HEK293 (cell line): Measurements from ENCODE around the gene STK4.

Source experiments
- CTCF ChIA-PET: fragments of 350-600 bp; formaldehyde crosslinking; extraction: SDS; loops from one replicate; lab custom pipeline; 2021; ENCODE audit warnings: antibody characterized with exemption; lab: Yijun Ruan, JAX
- POLR2A ChIA-PET: fragments of 300-600 bp; formaldehyde crosslinking; extraction: SDS; loops from one replicate; lab custom pipeline; 2020; ENCODE audit warnings: antibody characterized with exemption, inconsistent platforms; lab: Yijun Ruan, JAX
- H3K27ac ChIP-seq: fragments of 200-500 bp; sonication (Bioruptor generic); 2 replicates; pipeline ENCODE4 v1.5.1; 2014; ENCODE audit warnings: low read depth, low read length, control low read depth, inconsistent platforms; ENCODE audit errors: extremely low read depth
- H3K36me3 ChIP-seq, 2 experiments: fragments of 200-500 bp in 1 of 2; sonication (Bioruptor generic) in 1 of 2; 1 replicate in 1 of 2; 2 replicates in 1 of 2; pipeline ENCODE4 v1.5.1; 2014 to 2017; ENCODE audit warnings: inconsistent platforms in 2 of 2, low read length in 2 of 2; ENCODE audit not compliant: control insufficient read depth in 2 of 2, insufficient read depth in 1 of 2
- H3K4me1 ChIP-seq: fragments of 200-500 bp; sonication (Bioruptor generic); 2 replicates; pipeline ENCODE4 v1.5.1; 2014; ENCODE audit warnings: mild to moderate bottlenecking, low read length, inconsistent platforms; ENCODE audit not compliant: control insufficient read depth, insufficient read depth
- H3K4me3 ChIP-seq: 2 replicates; pipeline ENCODE4 v1.5.1; 2011; ENCODE audit warnings: low read depth, mild to moderate bottlenecking, control low read depth, low read length, moderate library complexity
- H3K9me3 ChIP-seq: fragments of 200-500 bp; sonication (Bioruptor generic); 2 replicates; pipeline ENCODE4 v1.5.1; 2014; ENCODE audit warnings: low read depth, low read length, inconsistent platforms; ENCODE audit not compliant: control insufficient read depth, insufficient read depth
- GLI2 ChIP-seq: fragments of 450-650 bp; formaldehyde crosslinking; IDR thresholded peaks from 2 replicates; pipeline ENCODE4; 2017; ENCODE audit warnings: missing biosample characterization, missing genetic modification characterization, low read depth, borderline replicate concordance
- IKZF3 ChIP-seq: fragments of 450-650 bp; IDR thresholded peaks from 2 replicates; pipeline ENCODE4 v1.5.0; 2018; ENCODE audit warnings: missing biosample characterization, mild to moderate bottlenecking, missing genetic modification characterization, moderate library complexity
- MZF1 ChIP-seq: fragments of 450-650 bp; formaldehyde crosslinking; IDR thresholded peaks from 2 replicates; pipeline ENCODE4 v1.5.1; 2017; ENCODE audit warnings: missing biosample characterization, missing genetic modification characterization, borderline replicate concordance
- REST ChIP-seq: fragments of 450-650 bp; formaldehyde crosslinking; IDR thresholded peaks from 2 replicates; pipeline ENCODE4 v1.5.1; 2016; ENCODE audit warnings: missing biosample characterization, missing genetic modification characterization
- YY1 ChIP-seq: fragments of 450-650 bp; formaldehyde crosslinking; IDR thresholded peaks from 2 replicates; pipeline ENCODE4 v1.5.1; 2018; ENCODE audit warnings: missing biosample characterization, missing genetic modification characterization
- ZBTB10 ChIP-seq: fragments of 450-650 bp; formaldehyde crosslinking; IDR thresholded peaks from 2 replicates; pipeline ENCODE4 v1.5.1; 2016; ENCODE audit warnings: missing biosample characterization, missing genetic modification characterization
- ZBTB48 ChIP-seq: fragments of 450-650 bp; formaldehyde crosslinking; IDR thresholded peaks from 2 replicates; pipeline ENCODE4 v1.5.1; 2016; ENCODE audit warnings: missing biosample characterization, missing genetic modification characterization
- ZFP41 ChIP-seq: fragments of 450-650 bp; formaldehyde crosslinking; IDR thresholded peaks from 2 replicates; pipeline ENCODE4 v1.5.1; 2016; ENCODE audit warnings: missing biosample characterization, missing genetic modification characterization, borderline replicate concordance
- ZNF132 ChIP-seq: fragments of 450-650 bp; formaldehyde crosslinking; IDR thresholded peaks from 2 replicates; pipeline ENCODE4 v1.5.1; 2017; ENCODE audit warnings: missing biosample characterization, missing genetic modification characterization, borderline replicate concordance
- ZNF223 ChIP-seq: fragments of 450-650 bp; formaldehyde crosslinking; IDR thresholded peaks from 2 replicates; pipeline ENCODE4 v1.5.1; 2016; ENCODE audit warnings: missing biosample characterization, missing genetic modification characterization
- ZNF274 ChIP-seq, 2 experiments: fragments of 200-500 bp in 1 of 2; fragments of 450-650 bp in 1 of 2; sonication (Bioruptor generic) in 1 of 2; formaldehyde crosslinking in 1 of 2; IDR thresholded peaks; 2 replicates each; pipeline versions ENCODE4 v1.5.1 to v1.6.1; 2014 to 2016; ENCODE audit warnings: borderline replicate concordance in 1 of 2, inconsistent platforms in 1 of 2, low read length in 1 of 2, missing biosample characterization in 1 of 2, missing genetic modification characterization in 1 of 2
- ZNF513 ChIP-seq: fragments of 450-650 bp; IDR thresholded peaks from 2 replicates; pipeline ENCODE4 v1.5.1; 2018; ENCODE audit warnings: missing biosample characterization, missing genetic modification characterization
- ZNF521 ChIP-seq: fragments of 450-650 bp; formaldehyde crosslinking; IDR thresholded peaks from 2 replicates; pipeline ENCODE4 v1.5.1; 2017; ENCODE audit warnings: missing biosample characterization, mild to moderate bottlenecking, missing genetic modification characterization
- ZNF600 ChIP-seq: fragments of 450-650 bp; formaldehyde crosslinking; IDR thresholded peaks from 2 replicates; pipeline ENCODE4 v1.5.1; 2016; ENCODE audit warnings: missing biosample characterization, missing genetic modification characterization
- ZNF843 ChIP-seq: fragments of 450-650 bp; formaldehyde crosslinking; IDR thresholded peaks from 2 replicates; pipeline ENCODE4 v1.5.1; 2016; ENCODE audit warnings: missing biosample characterization, missing genetic modification characterization
- TF ChIP-seq, protein P1 (sequence below): fragments of 450-650 bp; formaldehyde crosslinking; IDR thresholded peaks from 2 replicates; pipeline ENCODE4 v1.5.1; 2016; ENCODE audit warnings: missing biosample characterization, missing genetic modification characterization
- TF ChIP-seq, protein P2 (sequence below): fragments of 450-650 bp; formaldehyde crosslinking; IDR thresholded peaks from 2 replicates; pipeline ENCODE4 v1.5.1; 2016; ENCODE audit warnings: missing biosample characterization, missing genetic modification characterization

The STK4 gene

GRCh38 chr20:44936510-44936909 is 29.8 kb upstream of the STK4 start:
- POLR2A ChIA-PET: no interaction called here
- Histone ChIP-seq H3K4me1 (no peaks in the 10 kb centered on the region), H3K4me3 (no peak overlapping the region)
- TF ChIP-seq ZBTB10 (tag by site-specific recombination) (no peak), ZNF223 (tag by site-specific recombination) (no peak), ZNF600 (no peak), ZFP41 (no peak), ZNF274 (IDR thresholded peaks at IDR 0.05; ENCODE audit: low read length) (no peak), ZNF274 (tag by site-specific recombination; IDR thresholded peaks at IDR 0.05; ENCODE audit: borderline replicate concordance) (no peak), ZNF132 (tag by site-specific recombination) (no peak), ZNF521 (tag by site-specific recombination) (no peak), ZNF513 (no peak), ZNF843 (no peak), MZF1 (no peak), REST (no peak), IKZF3 (tag by site-specific recombination) (no peak), YY1 (tag by site-specific recombination) (no peak), ZBTB48 (tag by site-specific recombination) (no peak), GLI2 (tag by site-specific recombination) (no peak)
- TF ChIP-seq, protein P1, sequence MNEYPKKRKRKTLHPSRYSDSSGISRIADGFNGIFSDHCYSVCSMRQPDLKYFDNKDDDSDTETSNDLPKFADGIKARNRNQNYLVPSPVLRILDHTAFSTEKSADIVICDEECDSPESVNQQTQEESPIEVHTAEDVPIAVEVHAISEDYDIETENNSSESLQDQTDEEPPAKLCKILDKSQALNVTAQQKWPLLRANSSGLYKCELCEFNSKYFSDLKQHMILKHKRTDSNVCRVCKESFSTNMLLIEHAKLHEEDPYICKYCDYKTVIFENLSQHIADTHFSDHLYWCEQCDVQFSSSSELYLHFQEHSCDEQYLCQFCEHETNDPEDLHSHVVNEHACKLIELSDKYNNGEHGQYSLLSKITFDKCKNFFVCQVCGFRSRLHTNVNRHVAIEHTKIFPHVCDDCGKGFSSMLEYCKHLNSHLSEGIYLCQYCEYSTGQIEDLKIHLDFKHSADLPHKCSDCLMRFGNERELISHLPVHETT (tag by site-specific recombination): no peak
- TF ChIP-seq, protein P2, sequence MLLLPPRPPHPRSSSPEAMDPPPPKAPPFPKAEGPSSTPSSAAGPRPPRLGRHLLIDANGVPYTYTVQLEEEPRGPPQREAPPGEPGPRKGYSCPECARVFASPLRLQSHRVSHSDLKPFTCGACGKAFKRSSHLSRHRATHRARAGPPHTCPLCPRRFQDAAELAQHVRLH (tag by site-specific recombination): no peak
- TF ChIP-seq, all 188 proteins: peak for 0
- H3K27ac ChIP-seq: no peak overlapping the region
- CTCF ChIA-PET: interaction anchor here (0.6 kb wide), 1 partner anchor 61 kb away, joined by 3 read pairs; no protein-coding TSS in a partner anchor
- no peaks in the 10 kb centered on the region for H3K9me3 ChIP-seq
- H3K36me3 ChIP-seq: peaks cover 0 to 89% of the 10 kb centered on the region in 2 experiments; a peak in 2 of 3 replicates
